NCI-H1092 (cell line): ENCODE results near the gene FUOM.

ENCODE experiments used
- DNase-seq: peaks from one replicate; lab custom pipeline; 2025; lab: John Stamatoyannopoulos, UW

The FUOM gene

DNA sequence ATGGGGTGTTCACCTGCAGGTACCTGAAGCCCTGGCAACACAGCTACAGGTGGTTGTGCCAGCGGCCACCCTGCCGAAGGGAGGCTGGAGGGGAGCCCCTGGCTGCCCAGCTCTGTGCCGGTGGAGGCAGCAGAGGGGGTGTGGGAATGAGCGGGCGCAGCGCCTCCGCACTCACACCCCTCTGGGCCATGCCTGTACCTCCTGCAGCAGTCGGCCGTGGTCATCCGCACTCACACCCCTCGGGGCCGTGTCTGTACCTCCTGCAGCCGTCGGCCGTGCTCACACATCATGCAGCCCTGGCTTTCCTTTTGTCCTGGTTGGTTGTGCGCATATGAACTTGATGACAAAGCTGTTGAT lies 47.4 kb downstream of the FUOM start:
- no peak for DNase-seq

DNA sequence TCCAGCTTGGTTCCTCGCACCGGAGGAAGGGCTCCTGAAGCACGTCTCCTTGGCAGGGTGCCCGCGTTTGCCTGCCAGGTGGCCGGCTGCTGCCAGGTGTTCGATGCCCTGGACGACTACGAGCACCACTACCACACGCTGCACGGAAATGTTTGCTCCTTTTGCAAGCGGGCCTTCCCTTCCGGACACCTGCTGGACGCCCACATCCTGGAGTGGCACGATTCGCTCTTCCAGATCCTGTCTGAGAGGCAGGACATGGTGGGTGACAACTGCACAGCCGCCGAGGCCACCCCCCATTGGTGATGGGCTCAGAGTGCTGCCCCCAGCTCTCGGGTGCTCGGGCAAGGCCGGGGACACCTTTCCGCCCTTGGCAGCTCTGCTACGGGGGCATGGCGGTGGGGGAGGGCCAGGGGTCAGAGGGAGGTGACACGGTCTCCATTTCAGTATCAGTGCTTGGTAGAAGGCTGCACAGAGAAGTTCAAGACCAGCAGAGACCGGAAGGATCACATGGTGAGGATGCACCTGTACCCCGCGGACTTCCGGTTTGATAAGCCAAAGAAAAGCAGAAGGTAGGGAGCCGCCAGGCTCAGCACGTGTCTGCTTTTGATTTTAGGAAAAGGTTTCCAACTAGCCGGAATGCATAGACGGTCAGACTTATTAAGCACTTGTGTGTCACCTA lies 48.0 kb downstream of the FUOM start:
- DNase-seq: no peak

DNA sequence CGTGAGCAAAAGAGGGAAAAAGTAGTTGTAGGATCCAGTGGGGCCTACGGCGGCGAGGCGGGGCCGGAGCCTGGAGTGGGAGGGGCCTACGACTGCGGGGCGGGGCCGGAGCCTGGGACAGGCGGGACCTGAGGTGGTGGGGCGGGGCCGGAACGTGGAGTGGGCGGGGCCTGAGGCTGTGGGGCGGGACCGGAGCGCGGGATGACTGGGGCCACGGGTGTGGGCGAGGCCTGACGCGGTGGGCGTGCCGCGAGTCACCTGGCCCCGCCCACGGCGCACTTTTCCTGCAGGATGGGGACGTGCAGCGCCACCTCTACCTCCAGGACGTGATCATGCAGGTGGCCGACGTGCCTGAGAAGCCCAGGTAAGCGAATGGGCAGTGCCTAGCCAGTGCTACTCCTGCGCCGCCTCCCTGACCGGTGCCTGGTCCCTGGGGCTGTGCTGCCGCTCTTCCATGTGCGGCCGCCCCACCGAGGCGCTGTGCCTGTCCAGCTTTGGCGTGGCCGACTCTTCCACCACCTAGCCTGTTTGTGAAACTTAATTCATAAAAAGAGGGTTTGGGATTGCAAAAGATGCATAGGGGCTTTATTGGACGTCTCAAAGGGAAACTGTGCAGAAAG lies 48.6 kb downstream of the FUOM start:
- DNase-seq: peak; percentile 62

DNA sequence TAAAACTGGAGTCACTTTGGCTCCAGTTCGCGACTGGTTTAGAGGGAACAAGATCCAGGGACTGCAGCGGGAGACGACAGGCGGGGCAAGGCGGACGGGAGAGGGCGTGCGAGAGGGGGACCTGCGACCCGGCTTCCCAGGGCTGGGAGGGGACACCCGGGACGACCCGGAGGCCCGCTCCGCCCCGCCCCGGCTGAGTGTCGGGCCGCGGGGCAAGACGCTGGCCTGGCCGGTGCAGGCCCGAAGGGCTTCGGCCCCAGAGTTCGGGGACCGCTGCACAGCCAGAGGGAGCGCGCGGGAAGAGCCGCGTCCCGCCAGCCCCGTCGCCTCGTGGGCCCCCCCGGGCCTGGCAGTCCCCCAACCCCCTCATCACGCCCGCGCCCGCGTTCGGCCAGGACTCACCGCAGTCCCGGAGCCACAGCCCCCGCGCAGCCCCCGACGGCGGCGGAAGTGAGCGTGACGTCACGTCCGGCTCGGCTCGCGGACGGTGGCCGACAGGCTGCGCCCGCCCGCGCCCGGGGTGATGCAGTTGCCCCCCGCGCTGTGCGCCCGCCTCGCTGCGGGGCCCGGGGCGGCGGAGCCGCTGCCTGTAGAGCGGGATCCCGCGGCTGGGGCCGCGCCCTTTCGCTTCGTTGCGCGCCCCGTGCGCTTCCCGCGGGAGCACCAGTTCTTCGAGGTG lies 49.3 kb downstream of the FUOM start, which contains the start of the genes TUBGCP2 and ZNF511:
TUBGCP2 (minus strand) TSS at position 452 of the 679 bp plus-strand sequence. CDS start 5,931 bp downstream, outside the sequence.
ZNF511 (plus strand) TSS at position 494 of the 679 bp plus-strand sequence; CDS start at position 524, 30 bp downstream.
- peak; percentile 62 for DNase-seq

DNA sequence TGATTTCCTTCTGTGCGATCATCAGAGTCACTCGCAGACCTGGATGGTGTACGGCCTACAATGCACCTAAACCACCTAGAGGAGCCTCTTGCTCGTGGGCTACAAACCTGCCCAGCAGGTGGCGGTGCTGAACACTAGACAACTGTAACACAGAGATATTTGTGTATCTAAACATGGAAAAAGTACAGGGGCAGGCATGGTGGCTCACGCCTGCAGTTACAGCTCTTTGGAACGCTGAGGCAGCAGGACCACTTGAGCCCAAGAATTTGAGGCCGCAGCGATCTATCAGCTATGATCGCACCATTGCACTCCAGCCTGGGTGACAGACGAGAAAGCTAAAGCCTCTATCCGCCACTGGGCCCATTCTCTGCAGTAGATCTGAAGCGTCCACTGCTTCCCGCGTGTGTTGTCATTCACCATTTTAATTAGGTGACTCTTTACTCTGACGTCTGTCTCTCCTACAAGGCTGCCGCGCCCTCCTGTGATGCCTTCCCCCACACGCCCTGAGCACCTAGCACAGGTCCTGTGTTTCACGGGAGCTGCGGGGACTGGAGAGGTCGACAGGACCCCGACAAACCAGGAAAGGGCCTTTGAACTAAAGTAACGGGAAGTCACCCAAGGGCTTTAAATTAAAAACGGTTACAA lies 49.9 kb downstream of the FUOM start:
- no peak for DNase-seq

DNA sequence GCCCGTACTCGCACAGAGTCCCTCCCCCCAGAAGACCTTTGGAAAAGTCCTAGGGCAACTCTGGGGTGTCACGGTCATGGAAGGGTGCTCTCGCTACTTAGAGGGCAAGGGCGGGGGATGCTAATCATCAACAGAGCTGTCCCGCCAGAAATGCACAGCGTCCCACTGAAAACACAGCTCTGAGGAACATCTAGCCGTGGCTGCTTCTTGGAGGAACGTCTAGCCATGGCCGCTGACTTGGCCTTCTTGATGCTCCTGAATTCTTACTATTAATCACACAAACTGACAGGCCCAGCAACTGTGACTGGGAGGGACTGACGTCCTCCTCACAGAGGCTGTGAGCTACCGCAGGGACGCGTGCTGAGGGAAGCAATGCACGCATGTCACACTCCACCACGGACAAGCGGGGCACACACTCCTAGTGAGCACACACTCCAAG lies 50.9 kb downstream of the FUOM start:
- no peak for DNase-seq

DNA sequence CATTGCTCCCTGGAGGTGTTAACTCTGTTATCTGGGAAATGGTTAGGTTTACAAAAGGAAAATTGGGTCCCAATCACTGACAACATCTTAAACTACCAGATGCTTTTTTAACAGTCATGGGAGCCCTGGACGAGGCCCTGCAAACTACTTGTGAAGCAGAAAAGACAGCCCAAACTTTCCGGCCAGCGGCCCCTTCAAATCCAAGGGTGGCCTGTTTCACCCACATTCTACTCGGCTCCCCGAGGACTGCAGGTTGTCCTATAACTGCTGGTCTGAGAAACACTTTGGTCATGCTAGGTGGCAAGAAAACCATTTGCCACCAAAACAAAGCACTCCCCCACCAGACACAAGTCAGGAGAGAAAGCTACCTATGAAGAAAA lies 51.7 kb downstream of the FUOM start:
- no peak for DNase-seq
